ENCODE results near the gene NPTN. TPM values are rescaled to one million over a fixed set of nuclear protein-coding genes. Genes with fewer than 3 reads are reported as not detected.

The NPTN gene
- polyA plus RNA-seq, 3 donors: 86.5 to 137 (median 88.0) TPM

GRCh38 chr15:73601451-73602445, 31.4 kb downstream of the NPTN start:
- peak overlapping the region in 1 of 3 experiments; percentile 39 for H3K4me3 ChIP-seq (replicated peaks in 1 of 3; ENCODE audit: low read depth in 2 of 3, low read length in 3 of 3)
- Mint-ChIP-seq H3K27ac (no peak overlapping the region), H3K36me3 (peaks cover 11 to 32% of the 10 kb centered on the region in 2 donors), H3K27me3 (ENCODE audit: low read depth in 3 of 3) (no peaks in the 10 kb centered on the region), H3K4me3 (no peak overlapping the region), H3K4me1 (peaks cover 15% of the 10 kb centered on the region), H3K9me3 (no peaks in the 10 kb centered on the region)
- no peak overlapping the region for H2AFZ ChIP-seq (ENCODE audit: insufficient read depth, low read depth, low read length, poor library complexity, severe bottlenecking)
- H3K27me3 ChIP-seq (ENCODE audit: control insufficient read depth in 2 of 2, insufficient read depth in 2 of 2, low read length in 2 of 2): no peaks in the 10 kb centered on the region
- H4K20me1 ChIP-seq (ENCODE audit: insufficient read depth, low read length): peaks cover 100% of the 10 kb centered on the region
- peak overlapping the region in 1 of 2 donors; percentile 76 for H3K27ac ChIP-seq (ENCODE audit: low read depth in 1 of 2, low read length in 2 of 2)
- H3K4me1 ChIP-seq (ENCODE audit: control insufficient read depth in 1 of 2, insufficient read depth in 2 of 2, low read length in 2 of 2): peaks cover 21 to 32% of the 10 kb centered on the region in 2 donors
- TF ChIP-seq CTCF (IDR thresholded peaks at IDR 0.05): no peak
- intact Hi-C loops (cut with micrococcal nuclease): no loop called here
- DNase-seq: peak in 1 of 3 donors; percentile 20
- no peaks in the 10 kb centered on the region for H3K9me3 ChIP-seq (replicated peaks in 1 of 2; ENCODE audit: control insufficient read depth in 1 of 2, insufficient read depth in 1 of 2, low read length in 2 of 2)
- peaks cover 3 to 29% of the 10 kb centered on the region in 2 donors for H3K36me3 ChIP-seq (replicated peaks in 1 of 2; ENCODE audit: control insufficient read depth in 1 of 2, insufficient read depth in 2 of 2, low read length in 2 of 2)
- peaks cover 100% of the 10 kb centered on the region for H3K79me2 ChIP-seq (ENCODE audit: insufficient read depth, low read length)
- peak overlapping the region; percentile 55 for H3K4me2 ChIP-seq (replicated peaks; ENCODE audit: extremely low read depth, low read length, poor library complexity, severe bottlenecking)
- H3K9ac ChIP-seq (ENCODE audit: insufficient read depth, low read length, poor library complexity, severe bottlenecking): no peak overlapping the region
- WGBS (ENCODE audit: insufficient coverage): 42% methylated on average over 5 of the region's 7 CpGs

GRCh38 chr15:73600413-73601335, 32.5 kb downstream of the NPTN start:
- peaks cover 21 to 31% of the 10 kb centered on the region in 2 donors for H3K4me1 ChIP-seq (ENCODE audit: control insufficient read depth in 1 of 2, insufficient read depth in 2 of 2, low read length in 2 of 2)
- no peaks in the 10 kb centered on the region for H3K27me3 Mint-ChIP-seq (ENCODE audit: low read depth in 3 of 3)
- no peak for DNase-seq
- peak overlapping the region in 2 of 7 donors; percentile 27 to 60 for H3K27ac Mint-ChIP-seq
- no peak overlapping the region for H3K9ac ChIP-seq (ENCODE audit: insufficient read depth, low read length, poor library complexity, severe bottlenecking)
- peak overlapping the region in 1 of 2 donors; percentile 76 for H3K27ac ChIP-seq (ENCODE audit: low read depth in 1 of 2, low read length in 2 of 2)
- no peaks in the 10 kb centered on the region for H3K27me3 ChIP-seq (ENCODE audit: control insufficient read depth in 2 of 2, insufficient read depth in 2 of 2, low read length in 2 of 2)
- no peak overlapping the region for H3K4me3 Mint-ChIP-seq
- H3K36me3 ChIP-seq (replicated peaks in 1 of 2; ENCODE audit: control insufficient read depth in 1 of 2, insufficient read depth in 2 of 2, low read length in 2 of 2): peaks cover 3 to 33% of the 10 kb centered on the region in 2 donors
- H2AFZ ChIP-seq (ENCODE audit: insufficient read depth, low read depth, low read length, poor library complexity, severe bottlenecking): no peak overlapping the region
- H4K20me1 ChIP-seq (ENCODE audit: insufficient read depth, low read length): peaks cover 100% of the 10 kb centered on the region
- H3K9me3 ChIP-seq (replicated peaks in 1 of 2; ENCODE audit: control insufficient read depth in 1 of 2, insufficient read depth in 1 of 2, low read length in 2 of 2): no peaks in the 10 kb centered on the region
- H3K4me3 ChIP-seq (replicated peaks in 1 of 3; ENCODE audit: low read depth in 2 of 3, low read length in 3 of 3): no peak overlapping the region
- no peaks in the 10 kb centered on the region for H3K9me3 Mint-ChIP-seq
- WGBS (ENCODE audit: insufficient coverage): no CpG with 5 or more reads among the region's 5 CpGs
- peaks cover 100% of the 10 kb centered on the region for H3K79me2 ChIP-seq (ENCODE audit: insufficient read depth, low read length)
- H3K4me2 ChIP-seq (replicated peaks; ENCODE audit: extremely low read depth, low read length, poor library complexity, severe bottlenecking): peak overlapping the region; percentile 55
- intact Hi-C loops (cut with micrococcal nuclease): no loop called here
- TF ChIP-seq CTCF (IDR thresholded peaks at IDR 0.05): no peak
- peaks cover 13 to 31% of the 10 kb centered on the region in 2 donors for H3K36me3 Mint-ChIP-seq
- H3K4me1 Mint-ChIP-seq: peaks cover 22% of the 10 kb centered on the region

Data from CD14-positive monocyte (primary cell).